Upper lobe of left lung (tissue), 4 donors: ENCODE measurements around the gene ME3.

Experiments used
- CTCF ChIP-seq, 6 experiments: fragments of 450-650 bp in 4 of 6; fragments of 200-600 bp in 2 of 6; sonication (generic) in 2 of 6; IDR thresholded peaks; one replicate each; pipeline ENCODE4 v1.5.1; 2016 to 2019; ENCODE audit warnings: antibody characterized with exemption in 6 of 6
- EP300 ChIP-seq, 4 donors: sonication (generic); formaldehyde crosslinking; IDR thresholded peaks; one replicate each; pipeline ENCODE4 v1.5.1; 2017; ENCODE audit warnings: antibody characterized with exemption in 4 of 4, control low read depth in 2 of 4
- POLR2A ChIP-seq, 4 donors: fragments of 450-650 bp; IDR thresholded peaks; one replicate each; pipeline ENCODE4 v1.5.1; 2016 to 2017; ENCODE audit warnings: antibody characterized with exemption in 4 of 4, mild to moderate bottlenecking in 2 of 4

DNA sequence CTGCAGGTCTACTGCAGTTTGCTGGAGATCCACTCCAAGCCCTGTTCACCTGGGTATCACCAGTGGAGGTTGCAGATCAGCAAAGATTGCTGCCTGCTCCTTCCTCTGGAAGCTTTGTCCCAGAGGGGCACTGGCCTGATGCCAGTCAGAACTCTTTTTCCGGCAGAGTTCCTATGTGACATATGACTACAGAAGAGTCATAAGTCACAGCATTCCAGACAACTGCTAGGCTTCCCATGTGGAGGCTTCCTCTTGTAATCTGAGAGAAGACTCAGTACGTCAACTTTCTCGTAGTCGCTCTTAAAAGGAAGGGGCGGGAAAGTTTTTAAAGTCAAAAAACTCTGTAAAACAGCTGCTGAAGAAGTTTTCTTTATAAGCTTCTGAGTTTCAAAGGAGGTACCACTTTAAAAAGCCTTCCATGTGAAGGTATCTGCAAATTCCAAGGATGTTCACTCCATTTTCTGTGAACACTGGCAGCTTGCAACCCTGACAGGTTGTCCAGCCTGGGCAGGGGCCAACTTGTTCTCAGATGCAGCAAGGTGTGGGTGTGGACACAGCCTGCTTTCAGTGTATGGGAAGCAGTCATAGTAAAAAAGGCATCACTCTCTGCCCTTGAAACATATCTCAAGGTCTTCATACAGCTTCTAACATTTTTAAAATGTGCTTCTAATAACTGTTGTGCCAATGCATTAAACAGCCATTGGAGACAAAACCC is 97.8 kb downstream of the ME3 start:
- TF ChIP-seq CTCF (IDR thresholded peaks at IDR 0.05) (no peak), POLR2A (IDR thresholded peaks at IDR 0.05) (no peak), EP300 (IDR thresholded peaks at IDR 0.05) (no peak)
